GM18909 (cell line): ENCODE measurements around the gene HS2ST1.
"Not testable (repeated sequence)": the region's sequence is repeated elsewhere in the genome, so short reads cannot be mapped to it uniquely, and the experiment has no call there.

Experiments used
- ATAC-seq: cut with Tn5 transposase; IDR thresholded peaks from one replicate; pipeline ENCODE4 v1.9.1; 2021; ENCODE audit warnings: mild to moderate bottlenecking; ENCODE audit not compliant: unreplicated experiment, poor library complexity

HS2ST1 gene

GRCh38 chr1:87053446-87053845 lies 139.0 kb downstream of the HS2ST1 start:
- no peak for ATAC-seq

DNA sequence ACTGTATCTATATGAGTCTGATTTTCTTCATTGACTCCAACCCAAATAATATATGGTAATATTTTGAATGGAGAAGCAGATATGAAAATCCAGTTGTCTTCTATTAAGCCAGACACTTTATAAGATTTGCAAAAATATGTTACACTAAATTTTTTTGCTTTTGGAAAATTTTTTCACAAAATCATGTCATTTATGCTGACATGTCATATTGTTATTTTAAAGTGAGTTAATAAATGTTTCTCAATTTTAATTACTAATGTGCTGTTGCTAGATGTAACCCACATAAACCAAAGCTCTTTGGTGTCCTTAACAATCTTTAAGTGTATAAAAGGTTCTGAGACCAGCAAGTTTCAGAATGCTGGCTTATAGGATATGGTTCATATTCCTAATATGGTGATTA lies 142.5 kb downstream of the HS2ST1 start:
- no peak for ATAC-seq

- no peak for ATAC-seq
Observed at GRCh38 chr1:87058343-87058649, 143.9 kb downstream of the HS2ST1 start.

GRCh38 chr1:87061742-87062156 lies 147.3 kb downstream of the HS2ST1 start:
- ATAC-seq = peak; percentile 53

GRCh38 chr1:87062687-87063086 lies 148.3 kb downstream of the HS2ST1 start:
- no peak for ATAC-seq

- no peak for ATAC-seq
Observed at GRCh38 chr1:87064309-87064708, 149.9 kb downstream of the HS2ST1 start.

DNA sequence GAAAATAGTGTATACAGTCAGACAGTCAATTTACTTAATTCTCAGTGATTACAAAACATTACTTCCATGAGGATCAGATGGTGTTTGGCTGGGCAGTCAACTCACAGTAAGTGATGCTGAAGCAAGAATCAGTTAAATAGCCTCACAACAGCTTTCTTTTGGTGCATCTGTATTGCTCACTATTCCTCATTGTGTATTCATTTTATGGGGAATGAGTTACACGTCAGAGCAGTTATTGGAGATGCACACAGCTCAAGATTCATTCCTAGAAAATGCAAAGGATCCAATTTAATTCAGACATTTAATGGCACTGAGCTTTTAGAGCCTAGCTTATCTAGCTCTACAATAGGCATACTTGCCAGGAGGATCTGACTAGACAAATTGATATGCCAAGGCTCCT lies 150.6 kb downstream of the HS2ST1 start:
- no peak for ATAC-seq

DNA sequence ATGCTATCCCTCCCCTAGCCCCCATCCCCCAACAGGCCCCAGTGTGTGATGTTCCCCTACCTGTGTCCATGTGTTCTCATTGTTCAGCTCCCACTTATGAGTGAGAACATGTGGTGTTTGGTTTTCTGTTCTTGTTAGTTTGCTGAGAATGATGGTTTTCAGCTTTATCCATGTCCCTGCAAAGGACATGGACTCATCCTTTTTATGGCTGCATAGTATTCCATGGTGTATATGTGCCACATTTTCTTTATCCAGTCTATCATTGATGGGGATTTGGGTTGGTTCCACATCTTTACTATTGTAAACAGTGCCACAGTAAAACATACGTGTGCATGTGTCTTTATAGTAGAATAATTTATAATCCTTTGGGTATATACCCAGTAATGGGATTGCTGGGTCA lies 152.3 kb downstream of the HS2ST1 start:
- ATAC-seq = not testable (repeated sequence)

DNA sequence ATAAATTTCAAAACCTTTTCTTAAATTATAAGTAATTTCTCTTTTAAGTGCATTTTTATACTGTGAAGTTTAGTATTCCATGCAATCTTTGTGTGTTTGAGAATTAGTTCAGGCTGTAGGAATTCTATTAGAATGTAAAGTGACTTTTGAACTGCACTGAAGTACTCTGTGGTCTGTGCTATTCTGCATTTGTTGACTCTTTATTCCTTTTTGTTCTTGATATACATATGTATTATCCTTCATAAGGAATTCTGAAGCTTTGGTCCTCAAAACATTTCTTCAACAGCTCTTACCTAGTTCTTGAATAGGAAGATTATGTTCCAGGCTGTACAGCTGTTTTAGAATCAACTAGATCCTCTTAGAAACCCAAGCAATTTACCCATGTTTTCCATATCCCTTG lies 158.0 kb downstream of the HS2ST1 start:
- no peak for ATAC-seq

DNA sequence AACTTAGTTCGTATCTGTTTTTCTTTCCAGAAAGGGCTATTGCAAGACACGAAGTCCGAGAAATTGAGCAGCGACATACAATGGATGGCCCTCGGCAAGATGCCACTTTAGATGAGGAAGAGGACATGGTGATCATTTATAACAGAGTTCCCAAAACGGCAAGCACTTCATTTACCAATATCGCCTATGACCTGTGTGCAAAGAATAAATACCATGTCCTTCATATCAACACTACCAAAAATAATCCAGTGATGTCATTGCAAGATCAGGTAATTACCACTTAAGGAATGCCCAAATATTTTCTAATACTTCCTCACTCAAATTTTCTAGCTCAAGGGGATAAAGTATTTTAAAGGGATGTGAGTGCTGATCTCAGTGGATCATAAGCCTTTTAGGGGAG lies 158.5 kb downstream of the HS2ST1 start:
- no peak for ATAC-seq

DNA sequence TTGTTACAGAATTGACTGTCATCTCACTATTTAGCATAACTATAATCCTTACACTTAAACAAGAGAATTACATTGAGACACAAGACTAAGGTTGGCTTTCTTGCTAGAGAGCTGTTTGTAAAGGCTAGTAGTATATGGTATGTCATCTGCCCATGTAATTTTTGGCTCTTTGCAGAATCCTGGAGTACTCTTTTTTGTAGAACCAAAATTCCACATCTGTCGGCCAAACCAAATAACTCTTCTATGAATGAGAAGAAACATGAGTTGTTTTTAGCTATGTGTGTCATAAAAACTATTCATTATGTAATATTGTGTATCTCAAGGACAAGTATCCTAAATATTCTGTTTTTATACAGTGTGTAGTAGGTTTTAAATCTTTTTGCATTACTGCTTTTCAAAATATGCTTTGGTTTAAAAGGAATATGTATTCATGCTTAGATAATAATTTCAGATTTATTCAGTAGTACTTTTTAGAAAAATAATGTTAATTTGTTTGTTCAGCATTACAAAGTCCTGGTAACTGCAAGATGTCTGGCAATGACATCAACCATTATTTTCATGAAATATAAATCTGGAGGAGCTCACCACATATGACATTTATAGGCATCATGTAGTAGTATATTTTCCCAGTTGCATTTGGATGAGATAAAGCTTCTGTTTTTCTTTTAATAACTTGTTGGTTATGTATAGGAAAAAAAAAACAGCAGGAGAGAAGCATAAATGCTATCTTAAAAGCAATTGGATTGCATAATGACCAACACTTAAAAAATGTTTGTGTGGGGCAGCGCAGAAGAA lies 159.8 kb downstream of the HS2ST1 start:
- ATAC-seq = no peak

DNA sequence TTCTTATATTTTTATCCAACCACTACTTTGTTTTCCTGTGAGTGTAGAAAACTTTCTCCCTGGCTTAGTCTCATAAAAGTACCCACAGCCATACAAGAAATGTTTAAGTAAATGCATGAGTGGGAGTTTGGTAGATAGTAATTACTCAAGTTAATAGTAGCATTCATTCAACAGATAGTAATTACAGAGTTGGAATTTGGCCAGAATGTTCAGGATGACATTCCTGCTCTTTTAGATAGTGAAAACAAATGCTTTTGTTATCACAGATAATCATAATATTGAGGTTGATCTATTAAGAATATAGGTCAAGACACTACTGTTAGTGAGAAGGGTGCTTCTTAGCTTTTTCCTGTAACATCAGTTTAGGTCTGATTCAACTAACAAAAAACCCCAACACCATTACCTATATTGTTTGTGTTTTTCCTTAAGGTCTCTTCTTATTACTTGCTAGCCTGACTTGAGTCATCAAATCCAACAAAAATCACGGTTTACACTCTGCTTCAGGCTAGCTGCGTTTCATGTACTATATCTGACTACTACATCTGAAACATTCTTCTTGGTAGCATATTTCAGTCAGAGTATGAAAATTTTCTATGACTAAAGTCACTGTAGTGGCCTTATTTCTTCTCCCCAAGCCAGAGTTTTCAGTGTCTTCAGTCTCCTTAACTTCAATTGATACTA lies 163.7 kb downstream of the HS2ST1 start:
- ATAC-seq = no peak

DNA sequence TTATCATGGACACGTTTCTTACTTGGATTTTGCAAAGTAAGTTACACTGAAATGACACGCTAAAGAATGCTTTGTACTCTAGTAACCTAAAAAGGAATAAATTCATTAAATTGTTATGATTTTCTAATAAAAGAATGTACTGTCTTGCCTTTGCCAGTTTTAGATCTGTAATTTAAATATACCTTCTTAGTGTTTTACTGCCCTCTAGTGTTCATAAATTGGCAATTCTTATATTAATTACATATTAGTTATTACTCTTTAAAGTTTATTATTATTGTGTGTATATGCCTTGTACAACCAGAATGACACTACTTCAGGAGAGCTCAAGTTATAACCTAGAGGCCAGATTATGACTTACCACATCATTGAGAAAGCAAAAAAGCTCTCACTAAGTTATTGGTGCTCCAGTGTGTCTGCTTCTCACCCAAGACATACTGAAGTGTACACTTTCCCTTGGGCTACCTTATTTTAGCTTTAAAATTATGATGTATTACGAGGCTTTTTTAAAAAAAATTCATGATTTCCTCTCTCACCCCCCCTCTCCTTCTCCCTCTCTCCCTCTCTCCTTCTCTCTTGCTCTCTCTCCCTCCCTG lies 169.9 kb downstream of the HS2ST1 start:
- ATAC-seq = no peak

DNA sequence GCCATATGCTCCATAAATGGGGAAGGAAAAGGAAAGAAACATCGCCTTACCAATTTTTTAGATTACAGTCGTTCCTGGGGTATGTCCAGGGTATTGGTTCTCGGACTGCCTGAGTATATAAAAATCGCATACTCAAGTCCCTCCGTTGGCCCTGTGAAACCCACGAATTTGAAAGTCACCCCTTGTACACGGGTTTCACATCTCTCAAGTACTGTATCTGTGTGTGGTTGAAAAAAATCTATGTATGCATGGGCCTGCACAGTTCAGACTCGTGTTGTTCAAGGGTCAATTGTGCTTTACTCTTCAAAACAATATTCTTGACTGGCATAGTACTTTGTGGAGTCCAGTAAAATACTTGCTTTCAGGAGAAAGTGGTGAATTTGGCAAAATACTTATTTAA lies 171.7 kb downstream of the HS2ST1 start:
- no peak for ATAC-seq

DNA sequence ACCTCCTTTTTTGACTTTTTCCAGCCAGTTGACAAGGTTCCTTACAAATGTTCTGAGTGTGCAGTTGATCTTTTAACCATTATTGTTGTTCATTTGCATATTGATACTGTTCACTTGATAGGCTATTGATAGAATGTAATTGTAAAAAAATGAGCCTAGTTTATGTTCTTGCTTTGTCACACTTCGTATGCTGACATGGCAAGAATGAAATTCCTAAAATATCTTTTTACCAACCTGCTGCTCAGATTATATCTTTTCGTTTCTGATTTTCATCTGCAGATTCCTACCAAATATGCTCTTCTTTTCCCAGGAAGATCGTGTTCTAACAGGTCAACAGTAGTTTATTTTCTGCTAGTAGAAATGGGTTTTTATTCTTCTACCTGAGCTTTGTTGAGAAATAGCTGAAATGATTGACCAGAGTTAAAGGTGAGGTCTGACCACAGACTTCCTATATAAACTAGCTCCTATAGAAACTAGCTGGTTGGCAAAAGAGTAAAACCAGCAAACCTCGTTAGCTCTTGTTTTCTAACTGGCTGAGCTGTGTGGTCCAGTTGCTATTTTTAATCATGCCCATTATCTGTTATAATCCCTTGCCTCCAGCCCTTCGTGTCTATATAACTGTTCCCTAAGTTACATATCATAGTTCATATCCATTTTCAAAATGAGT lies 174.8 kb downstream of the HS2ST1 start:
- peak; percentile 60 for ATAC-seq

DNA sequence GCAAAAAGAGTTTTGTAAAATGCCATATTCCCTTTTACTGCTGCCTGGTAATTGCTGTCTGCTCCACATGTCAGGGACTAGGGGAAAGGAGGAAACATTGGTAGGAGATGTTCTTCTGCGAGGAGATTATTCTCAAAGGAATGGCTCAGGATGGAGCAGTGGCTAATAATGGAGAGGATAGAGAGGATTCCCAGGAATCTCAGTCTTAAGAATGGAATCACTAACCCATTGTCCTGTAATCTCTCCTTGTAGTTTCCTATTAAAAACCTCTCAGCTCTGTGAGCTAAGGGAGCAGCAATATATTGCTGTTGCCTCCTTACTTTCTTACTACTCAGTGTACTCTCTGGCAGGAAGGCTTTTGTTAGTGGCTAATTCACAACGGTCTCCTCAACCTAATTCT lies 175.4 kb downstream of the HS2ST1 start:
- no peak for ATAC-seq

DNA sequence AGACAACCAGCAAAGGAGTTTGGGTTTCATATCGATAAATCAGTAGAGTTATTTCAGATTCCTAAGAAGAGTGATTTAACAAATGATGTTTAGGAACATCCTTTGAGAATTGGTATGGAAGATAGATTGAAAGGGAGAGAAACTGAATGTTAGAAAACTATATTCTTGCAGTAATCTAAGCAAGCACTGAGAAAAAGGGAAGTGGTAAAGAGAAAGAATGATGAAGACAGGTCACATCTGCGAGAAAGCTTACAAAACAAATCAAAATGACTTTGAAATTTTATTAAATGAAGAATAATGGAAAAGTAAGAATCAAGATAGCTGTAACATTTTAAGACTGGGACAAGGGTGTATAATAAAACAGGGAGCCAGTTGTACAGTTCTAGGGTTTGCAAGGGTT lies 177.0 kb downstream of the HS2ST1 start:
- ATAC-seq = no peak

GRCh38 chr1:87092846-87093245 lies 178.4 kb downstream of the HS2ST1 start:
- no peak for ATAC-seq

DNA sequence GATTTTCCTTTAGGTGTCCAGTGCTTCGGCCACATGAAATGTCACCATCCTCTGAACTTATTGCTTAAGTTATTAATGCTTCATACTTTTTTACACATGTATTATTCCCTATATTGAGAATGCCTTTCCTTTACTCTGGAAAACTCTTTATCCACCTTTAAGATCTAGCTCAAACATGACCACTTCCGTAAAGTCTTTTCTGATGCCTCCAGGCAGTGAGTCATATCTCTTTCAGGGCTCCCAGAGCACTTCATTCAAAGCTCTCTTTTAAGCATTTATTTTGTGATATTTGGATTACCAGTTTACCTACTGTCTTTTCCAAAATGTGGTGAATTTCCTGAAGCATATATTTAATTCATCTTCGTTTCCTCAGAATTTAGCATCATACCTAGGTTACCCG lies 178.9 kb downstream of the HS2ST1 start:
- ATAC-seq = no peak

DNA sequence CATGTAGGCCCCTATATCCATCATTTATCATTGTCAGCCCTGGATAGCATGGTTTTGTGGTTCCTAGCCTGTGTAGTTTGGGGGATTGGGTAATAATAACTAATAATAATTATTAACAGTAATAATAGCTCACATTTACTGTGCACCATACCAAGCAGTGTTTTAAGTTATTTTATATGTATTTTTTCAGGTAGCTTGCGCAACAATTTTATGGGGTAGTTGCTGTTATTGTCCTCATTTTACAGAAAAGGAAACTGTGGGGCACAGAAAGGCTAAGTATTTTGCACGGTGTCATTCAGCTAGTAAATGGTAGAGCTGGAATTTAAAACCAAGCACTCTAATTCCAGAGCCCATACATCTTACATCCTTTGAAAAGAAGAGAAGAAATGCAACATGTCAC lies 179.8 kb downstream of the HS2ST1 start:
- no peak for ATAC-seq

DNA sequence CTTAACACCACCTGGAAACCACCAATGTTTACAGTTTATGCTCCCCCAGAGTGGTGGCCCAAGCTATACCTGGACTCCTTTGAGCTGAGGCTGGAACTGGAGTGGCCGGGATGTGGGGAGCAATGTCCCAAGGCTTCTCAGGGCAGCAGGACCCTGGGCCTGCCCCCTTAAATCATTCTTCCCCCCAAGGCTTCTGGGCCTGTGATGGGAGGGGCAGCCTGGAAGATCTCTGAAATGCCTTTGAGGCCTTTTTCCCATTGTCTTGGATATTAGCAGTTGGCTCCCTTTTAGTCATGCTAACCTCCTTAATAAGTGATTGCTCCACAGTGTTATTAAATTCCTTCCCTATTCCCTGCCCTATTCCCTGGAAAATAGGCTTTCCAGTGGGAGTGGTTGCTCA lies 185.8 kb downstream of the HS2ST1 start:
- ATAC-seq = no peak
